Left lobe of liver (tissue), 2 donors: ENCODE results near the gene RSRC2. TPM values are rescaled to one million over a fixed set of nuclear protein-coding genes. Genes with fewer than 3 reads are reported as not detected.

Source experiments
- ATAC-seq: fragments of 200-7000 bp; cut with Tn5 transposase; one replicate; pipeline ENCODE4 v1.9.1; 2020; ENCODE audit warnings: mild to moderate bottlenecking, moderate library complexity
- DNase-seq: peaks from one replicate; pipeline ENCODE4 v3.0.0-alpha.2; 2020; ENCODE audit warnings: low spot score
- total RNA-seq: library from RNA; stranded (reverse); gene quantifications from one replicate; pipeline ENCODE4 v1.2.1, GENCODE V29; 2021
- donor health status: DM: no; HTN: no; CAD: no; lungs with moderate emphysema.
- donor health status: DM: no; HTN: yes; CAD: no.

The RSRC2 gene
- total RNA-seq, 1 donor from 2014 or later, result 25.2 TPM

DNA sequence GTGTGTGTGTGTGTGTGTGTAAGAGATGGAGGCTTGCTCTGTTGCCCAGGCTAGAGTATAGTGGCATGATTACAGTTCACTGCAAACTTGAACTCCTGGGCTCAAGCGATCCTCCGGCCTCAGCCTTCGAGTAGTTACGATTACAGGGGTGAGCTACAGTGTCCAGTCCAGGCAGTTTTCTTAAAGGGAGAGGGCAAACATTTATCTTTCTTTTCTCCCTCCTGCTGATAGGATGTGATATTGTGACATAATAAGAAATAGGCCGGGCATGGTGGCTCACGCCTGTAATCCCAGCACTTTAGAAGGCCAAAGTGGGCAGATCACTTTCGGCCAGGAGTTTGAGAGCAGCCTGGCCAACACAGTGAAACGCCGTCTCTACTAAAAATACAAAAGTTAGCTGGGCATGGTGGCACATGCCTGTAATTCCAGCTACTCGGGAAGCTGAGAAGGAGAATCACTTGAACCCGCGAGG, 72.5 kb downstream of the RSRC2 start:
- ATAC-seq, result no peak
- no peak for DNase-seq

Other genes starting within 250 kb of the RSRC2 start
- gene CLIP1, start 104.3 kb downstream of the RSRC2 start, total RNA-seq, result 38.9 TPM
- gene ZCCHC8, start 26.0 kb downstream of the RSRC2 start, total RNA-seq, result 9.9 TPM
- gene KNTC1, start 313 bp upstream of the RSRC2 start, total RNA-seq, result 2.4 TPM
- gene HCAR2, start 176.4 kb upstream of the RSRC2 start, total RNA-seq, result not detected
- gene HCAR3, start 189.9 kb upstream of the RSRC2 start, total RNA-seq, result not detected
- gene HCAR1, start 203.9 kb upstream of the RSRC2 start, total RNA-seq, result not detected
- 12.7 TPM for gene DENR, start 225.9 kb upstream of the RSRC2 start, total RNA-seq
- 0.23 TPM for gene CCDC62, start 247.6 kb upstream of the RSRC2 start, total RNA-seq